CD4-positive, alpha-beta T cell treated with Interleukin-2 at 100 ng/mL for 4 hours (primary cell): ENCODE results near the gene ZCWPW2.

Source experiments
- DNase-seq: peaks from one replicate; pipeline ENCODE4 v3.0.0-alpha.2; 2020; ENCODE audit warnings: low spot score

Gene ZCWPW2

GRCh38 chr3:28348629-28349468 is at the start of gene ZCWPW2, which contains the start of gene AZI2:
ZCWPW2 (plus strand) TSS chr3:28348721; CDS start chr3:28413069, 64,348 bp downstream.
AZI2 (minus strand) TSS chr3:28348824; CDS start chr3:28340617, 8,207 bp downstream.
- DNase-seq, result peak; percentile 90

- DNase-seq, result no peak
Observed at GRCh38 chr3:28299705-28300104, 48.8 kb upstream of the ZCWPW2 start.

- DNase-seq, result no peak
Observed at GRCh38 chr3:28300345-28300962, 48.1 kb upstream of the ZCWPW2 start.

GRCh38 chr3:28301688-28302087 is 46.8 kb upstream of the ZCWPW2 start:
- no peak for DNase-seq

- no peak for DNase-seq
Observed at GRCh38 chr3:28308196-28308595, 40.3 kb upstream of the ZCWPW2 start.

- no peak for DNase-seq
Observed at GRCh38 chr3:28315711-28316110, 32.8 kb upstream of the ZCWPW2 start.

- DNase-seq, result no peak
Observed at GRCh38 chr3:28316226-28316625, 32.3 kb upstream of the ZCWPW2 start.

- peak; percentile 77 for DNase-seq
Observed at GRCh38 chr3:28317438-28318022, 31.0 kb upstream of the ZCWPW2 start.

GRCh38 chr3:28320981-28321380 is 27.5 kb upstream of the ZCWPW2 start:
- no peak for DNase-seq

GRCh38 chr3:28322464-28322863 is 26.1 kb upstream of the ZCWPW2 start:
- no peak for DNase-seq

- DNase-seq, result peak; percentile 84
Observed at GRCh38 chr3:28326458-28326926, 22.0 kb upstream of the ZCWPW2 start.

- peak; percentile 66 for DNase-seq
Observed at GRCh38 chr3:28328188-28329151, 20.1 kb upstream of the ZCWPW2 start.

- no peak for DNase-seq
Observed at GRCh38 chr3:28334552-28334951, 14.0 kb upstream of the ZCWPW2 start.

- DNase-seq, result no peak
Observed at GRCh38 chr3:28335246-28335645, 13.3 kb upstream of the ZCWPW2 start.

- no peak for DNase-seq
Observed at GRCh38 chr3:28337230-28337629, 11.3 kb upstream of the ZCWPW2 start.

- DNase-seq, result no peak
Observed at GRCh38 chr3:28343144-28343543, 5.4 kb upstream of the ZCWPW2 start.

GRCh38 chr3:28345690-28346089 is 2.8 kb upstream of the ZCWPW2 start:
- no peak for DNase-seq

GRCh38 chr3:28347374-28348264 is 902 bp upstream of the ZCWPW2 start:
- peak; percentile 8 for DNase-seq

- no peak for DNase-seq
Observed at GRCh38 chr3:28348265-28348628, 274 bp upstream of the ZCWPW2 start.

- no peak for DNase-seq
Observed at GRCh38 chr3:28349469-28350000, 1.0 kb downstream of the ZCWPW2 start.
